Measurements from ENCODE around the gene HOXC10. TPM values are rescaled to one million over a fixed set of nuclear protein-coding genes. Genes with fewer than 3 reads are reported as not detected.

HOXC10 gene
- total and polyA plus RNA-seq, 12 donors = 0.34 to 4.5 (median 1.5) TPM; not detected in 3

DNA sequence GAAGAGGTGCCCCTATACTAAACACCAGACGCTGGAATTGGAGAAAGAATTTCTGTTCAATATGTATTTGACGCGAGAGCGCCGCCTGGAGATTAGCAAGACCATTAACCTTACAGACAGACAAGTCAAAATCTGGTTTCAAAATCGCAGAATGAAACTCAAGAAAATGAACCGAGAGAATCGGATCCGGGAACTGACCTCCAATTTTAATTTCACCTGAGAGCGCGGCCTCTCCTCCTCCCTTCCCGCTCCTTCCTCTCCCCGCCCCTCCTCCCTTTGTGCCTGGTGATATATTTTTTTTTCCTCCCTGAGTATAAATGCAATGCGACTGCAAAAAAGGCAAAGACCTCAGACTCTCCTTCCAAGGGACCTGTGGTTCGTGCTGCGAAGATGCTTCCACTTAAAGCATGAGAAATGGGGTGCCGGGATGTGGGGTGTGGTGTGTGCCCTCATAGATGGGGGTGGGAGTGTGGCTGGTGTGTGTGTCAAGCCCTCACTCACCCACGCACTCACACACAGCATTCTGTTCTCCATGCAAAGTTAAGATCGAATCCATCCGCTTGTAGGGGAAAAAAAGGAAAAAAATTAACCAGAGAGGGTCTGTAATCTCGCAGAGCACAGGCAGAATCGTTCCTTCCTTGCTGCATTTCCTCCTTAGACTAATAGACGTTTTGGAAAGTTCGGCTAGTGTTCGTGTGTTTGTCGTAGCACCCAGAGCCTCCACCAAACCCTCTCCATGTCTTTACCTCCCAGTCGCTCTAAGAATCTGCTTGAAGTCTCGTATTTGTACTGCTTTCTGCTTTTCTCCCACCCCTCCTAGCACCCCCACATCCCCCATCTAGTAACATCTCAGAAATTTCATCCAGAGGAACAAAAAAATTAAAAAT is 4.5 kb downstream of the HOXC10 start:
- Histone ChIP-seq H3K9me3 (replicated peaks in 1 of 3) (no peaks in the 10 kb centered on the region), H3K27me3 (peaks cover 89% of the 10 kb centered on the region), H3K36me3 (replicated peaks in 1 of 2) (no peaks in the 10 kb centered on the region), H3K4me3 (no peak overlapping the region), H3K4me1 (replicated peaks in 1 of 2) (peaks cover 4 to 16% of the 10 kb centered on the region in 2 donors), H3K27ac (no peak overlapping the region)
- 11 to 13% (median 12%) methylated on average over 28 of the region's 28 CpGs for WGBS, 4 donors
- peak in 2 of 7 donors; percentile 37 to 41 for DNase-seq
- peak in 3 of 6 experiments; percentile 22 to 31 (median 23) for TF ChIP-seq CTCF (IDR thresholded peaks at IDR 0.05)
- no peak for TF ChIP-seq POLR2A (IDR thresholded peaks at IDR 0.05)
- intact Hi-C loops (cut with DNase I) = no loop called here

DNA sequence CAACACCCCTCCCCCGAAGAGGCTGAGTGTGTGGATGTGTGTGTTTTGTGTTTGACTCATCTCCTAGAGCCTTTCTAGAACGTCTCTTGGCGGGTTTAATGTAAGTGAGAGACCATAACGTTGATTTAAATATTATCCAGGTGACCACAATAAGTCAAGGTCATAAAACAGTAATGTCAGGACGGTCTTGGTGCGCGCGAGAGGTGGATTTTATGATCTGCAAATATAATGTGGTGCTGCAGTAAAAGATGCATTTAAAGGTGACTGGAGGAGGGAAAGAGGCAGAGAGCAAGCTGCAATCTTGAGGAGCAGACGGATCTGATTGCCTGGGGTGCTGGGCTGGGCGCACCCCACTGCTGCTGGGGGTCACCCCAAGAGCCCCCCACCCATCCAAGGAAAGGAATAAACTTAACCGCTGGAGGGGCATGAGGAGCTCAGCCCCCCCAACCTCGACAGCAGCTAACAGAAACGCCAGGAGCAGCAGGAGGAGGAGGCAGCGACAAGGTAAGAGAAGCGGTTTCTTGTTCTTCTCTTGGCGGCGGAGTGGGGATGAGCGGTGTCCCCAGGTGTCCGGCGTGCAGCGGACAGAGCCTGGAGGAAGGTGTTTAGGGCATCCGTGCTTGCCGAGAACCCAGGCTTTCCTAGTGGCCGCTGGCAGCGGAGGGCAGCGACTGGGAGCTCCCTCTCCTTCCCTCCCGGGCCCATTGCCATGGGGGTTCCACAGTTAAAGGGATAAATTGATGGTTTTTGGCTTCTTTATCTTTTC is 5.5 kb downstream of the HOXC10 start:
- WGBS, 4 donors = 10 to 22% (median 12%) methylated on average over 21 to 27 of the region's 27 CpGs
- no peaks in the 10 kb centered on the region for H3K36me3 ChIP-seq (replicated peaks in 1 of 2)
- no peak overlapping the region for H3K27ac ChIP-seq
- no peak for DNase-seq
- no peak for TF ChIP-seq POLR2A (IDR thresholded peaks at IDR 0.05)
- TF ChIP-seq CTCF (IDR thresholded peaks at IDR 0.05) = no peak
- no peak overlapping the region for H3K4me3 ChIP-seq
- no peaks in the 10 kb centered on the region for H3K9me3 ChIP-seq (replicated peaks in 1 of 3)
- H3K27me3 ChIP-seq = peaks cover 93% of the 10 kb centered on the region
- intact Hi-C loops (cut with DNase I) = no loop called here
- peaks cover 0 to 15% of the 10 kb centered on the region in 2 donors for H3K4me1 ChIP-seq (replicated peaks in 1 of 2)

DNA sequence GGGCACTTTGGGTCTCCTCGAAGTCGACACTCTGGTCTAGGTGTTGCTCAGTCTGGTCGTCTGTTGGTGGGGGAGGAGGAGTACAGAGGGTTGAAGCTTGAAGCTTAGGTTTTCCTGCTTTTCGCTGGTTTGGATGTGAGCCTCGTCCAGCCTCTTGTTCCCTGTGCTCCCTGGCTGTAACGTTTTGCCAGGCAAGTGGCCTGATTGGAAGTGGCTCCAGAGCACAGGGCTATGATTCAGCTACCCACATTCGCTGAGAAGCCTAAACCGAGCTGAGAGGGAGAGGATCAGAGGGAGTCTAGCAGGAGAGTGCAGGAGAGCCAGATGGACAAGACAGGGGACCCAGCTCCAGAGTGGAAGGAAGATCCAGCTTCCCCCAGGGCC is 6.1 kb downstream of the HOXC10 start:
- intact Hi-C loops (cut with DNase I) = no loop called here
- 6 to 24% (median 9%) methylated on average over 5 to 8 of the region's 8 CpGs for WGBS, 4 donors
- Histone ChIP-seq H3K27me3 (peaks cover 91% of the 10 kb centered on the region), H3K9me3 (replicated peaks in 1 of 3) (no peaks in the 10 kb centered on the region), H3K36me3 (replicated peaks in 1 of 2) (no peaks in the 10 kb centered on the region), H3K4me3 (no peak overlapping the region), H3K4me1 (replicated peaks in 1 of 2) (peaks cover 0 to 9% of the 10 kb centered on the region in 2 donors), H3K27ac (no peak overlapping the region)
- TF ChIP-seq POLR2A (IDR thresholded peaks at IDR 0.05) = no peak
- no peak for TF ChIP-seq CTCF (IDR thresholded peaks at IDR 0.05)
- DNase-seq = no peak

DNA sequence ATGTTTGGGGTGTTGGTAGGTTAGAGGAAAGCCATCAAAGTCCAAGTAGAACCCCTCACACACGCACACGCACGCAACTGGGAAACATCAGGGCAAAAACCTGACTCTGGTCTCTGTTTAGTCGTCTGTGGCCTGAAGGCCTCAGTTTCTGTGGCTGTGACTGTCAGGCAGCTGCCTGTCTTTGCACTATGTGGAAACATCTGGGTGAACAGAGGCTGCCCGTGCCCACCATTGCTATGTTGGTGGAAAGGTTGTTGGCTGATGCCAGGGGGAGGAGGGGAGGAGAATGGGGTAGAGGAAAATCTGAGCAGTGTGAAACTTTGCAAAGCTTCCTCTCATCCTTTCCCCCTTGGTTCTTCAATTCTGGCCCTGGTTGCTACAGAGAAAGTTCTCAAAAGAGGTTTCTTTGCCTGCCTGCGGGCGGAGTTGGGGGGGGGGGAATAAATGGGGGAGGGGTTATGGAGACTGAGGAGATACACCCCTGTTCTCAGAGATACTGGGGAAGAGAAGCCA is 7.5 kb downstream of the HOXC10 start:
- intact Hi-C loops (cut with DNase I) = no loop called here
- Histone ChIP-seq H3K27me3 (peaks cover 84% of the 10 kb centered on the region), H3K27ac (no peak overlapping the region), H3K9me3 (replicated peaks in 1 of 3) (no peaks in the 10 kb centered on the region), H3K4me3 (no peak overlapping the region), H3K4me1 (replicated peaks in 1 of 2) (peaks cover 0 to 6% of the 10 kb centered on the region in 2 donors), H3K36me3 (replicated peaks in 1 of 2) (no peaks in the 10 kb centered on the region)
- no peak for TF ChIP-seq CTCF (IDR thresholded peaks at IDR 0.05)
- no peak for TF ChIP-seq POLR2A (IDR thresholded peaks at IDR 0.05)
- DNase-seq = no peak
- WGBS, 4 donors = 56 to 70% (median 66%) methylated on average over 5 to 7 of the region's 7 CpGs

Measured in adrenal gland (tissue), 12 donors.